D721Med (cell line): Measurements from ENCODE around the gene SGCE.
"Not testable (repeated sequence)": the region's sequence is repeated elsewhere in the genome, so short reads cannot be mapped to it uniquely, and the experiment has no call there.

Experiments used
- DNase-seq: peaks from one replicate; pipeline ENCODE4 v3.0.0; 2011; ENCODE audit warnings: low spot score; ENCODE audit not compliant: insufficient read length
- FAIRE-seq: peaks from 2 replicates; lab custom pipeline; 2011; peaks lifted over from hg19 to GRCh38; lab: Jason Lieb, UNC
- CTCF ChIP-seq: IDR thresholded peaks from 2 replicates; pipeline ENCODE4 v1.5.1; 2012; ENCODE audit warnings: mild to moderate bottlenecking, control low read depth; ENCODE audit not compliant: insufficient read depth; ENCODE audit errors: missing control alignments

The SGCE gene

GRCh38 chr7:94655848-94656657, at the start of gene SGCE:
TSS of gene SGCE (minus strand) at chr7:94656133. CDS start at chr7:94656098, 35 bp downstream.
- no peak for DNase-seq
- FAIRE-seq = no peak
- peak; percentile 47 for TF ChIP-seq CTCF

GRCh38 chr7:94705155-94706021, 49.5 kb upstream of the SGCE start:
- FAIRE-seq, DNase-seq: not testable (repeated sequence)

DNA sequence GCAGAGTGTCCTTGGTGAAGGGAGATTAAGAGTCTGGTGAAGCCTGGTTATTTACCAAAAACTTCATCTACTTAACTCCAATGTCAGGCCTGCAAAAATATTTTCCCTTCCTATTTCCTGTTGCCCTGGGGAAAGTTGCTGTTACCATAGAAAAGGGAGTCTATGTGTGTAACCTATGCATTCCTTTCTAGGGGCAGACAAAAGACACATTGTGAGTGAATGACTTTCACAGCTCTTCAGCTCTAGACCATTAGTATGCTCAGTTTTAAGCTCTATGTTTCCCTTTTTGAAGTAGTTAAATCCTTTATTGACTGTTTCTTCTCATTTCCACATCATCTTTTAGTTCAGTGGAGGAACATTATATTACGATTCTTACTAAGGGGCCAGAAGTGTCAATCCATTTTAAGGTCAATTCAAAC, 45.6 kb upstream of the SGCE start:
- no peak for DNase-seq
- TF ChIP-seq CTCF = no peak
- no peak for FAIRE-seq

GRCh38 chr7:94700926-94701554, 45.1 kb upstream of the SGCE start:
- DNase-seq = no peak
- FAIRE-seq = no peak
- no peak for TF ChIP-seq CTCF

- DNase-seq = no peak
- no peak for FAIRE-seq
- no peak for TF ChIP-seq CTCF
Observed at GRCh38 chr7:94698275-94698674, 42.3 kb upstream of the SGCE start.

DNA sequence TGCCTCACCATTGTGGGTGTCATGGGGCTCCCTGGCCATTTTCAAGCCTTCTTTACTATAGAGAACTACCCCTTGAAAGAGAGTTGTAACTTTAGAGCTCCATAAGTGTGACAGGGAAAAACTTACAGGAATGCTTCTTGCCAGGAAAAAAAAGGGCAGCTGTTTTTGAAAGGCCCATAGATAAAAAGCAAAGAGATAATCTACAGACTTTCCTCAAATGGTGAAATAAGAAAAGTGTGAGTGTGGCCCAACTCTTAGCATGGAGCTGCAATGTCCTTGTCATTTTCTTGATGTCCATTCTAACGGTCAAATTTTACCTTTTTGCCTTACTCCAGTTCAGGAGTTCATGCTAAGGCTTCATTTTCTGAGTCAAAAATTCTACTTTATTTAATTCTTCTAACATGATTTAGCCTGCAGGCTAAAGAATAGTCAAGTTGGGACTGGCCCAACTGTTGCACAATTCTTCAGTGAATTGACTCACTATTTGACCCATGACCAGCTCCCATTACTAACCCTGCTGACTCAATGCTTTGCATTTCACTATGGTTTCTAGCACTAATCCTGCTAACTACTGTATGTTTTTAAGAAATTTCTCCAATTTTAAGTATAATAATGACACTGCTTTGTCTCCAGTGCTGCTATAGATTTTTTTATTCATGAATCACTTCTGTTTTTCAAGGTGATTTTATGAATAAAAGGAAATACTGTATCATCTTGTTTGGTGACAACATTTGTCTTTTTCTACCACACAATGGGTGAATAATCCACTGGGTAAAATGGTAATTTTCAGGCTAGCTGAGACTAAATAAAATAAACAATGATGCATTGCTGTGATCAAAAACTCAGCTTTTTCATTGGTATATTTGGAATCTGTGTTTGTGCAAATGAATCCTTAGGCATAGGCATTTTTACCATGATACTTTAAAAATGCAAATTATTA, 41.4 kb upstream of the SGCE start:
- no peak for TF ChIP-seq CTCF
- FAIRE-seq (no peak), DNase-seq (no peak)
